SKM-1 treated with dmso at 0.1 percent for 144 hours (cell line): ENCODE data around the gene CENPT.
"Not testable (repeated sequence)": the region's sequence is repeated elsewhere in the genome, so short reads cannot be mapped to it uniquely, and the experiment has no call there.

Source experiments
- DNase-seq: peaks from one replicate; lab custom pipeline; 2025; ENCODE audit not compliant: unreplicated experiment; lab: John Stamatoyannopoulos, UW

CENPT gene

DNA sequence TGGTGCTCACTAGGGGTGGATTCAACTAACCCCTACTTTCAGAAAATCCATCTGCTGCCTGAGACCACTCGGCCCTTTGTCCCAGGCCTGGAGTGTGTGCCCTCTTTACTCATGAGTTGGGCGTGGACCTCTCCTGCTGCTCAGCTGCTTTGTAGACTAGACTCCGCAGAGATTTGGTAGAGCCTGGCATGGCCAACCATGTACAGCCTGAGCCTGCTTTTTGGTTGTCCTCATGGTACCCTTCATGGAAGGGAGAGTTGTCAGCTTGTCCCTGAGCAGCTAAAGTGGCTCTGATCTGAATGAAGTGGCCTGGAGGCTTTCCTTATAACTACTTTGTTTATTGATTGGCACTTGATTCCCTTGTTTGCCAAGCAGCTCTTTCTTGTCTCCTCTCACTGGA is 26.9 kb upstream of the CENPT start:
- DNase-seq: no peak

DNA sequence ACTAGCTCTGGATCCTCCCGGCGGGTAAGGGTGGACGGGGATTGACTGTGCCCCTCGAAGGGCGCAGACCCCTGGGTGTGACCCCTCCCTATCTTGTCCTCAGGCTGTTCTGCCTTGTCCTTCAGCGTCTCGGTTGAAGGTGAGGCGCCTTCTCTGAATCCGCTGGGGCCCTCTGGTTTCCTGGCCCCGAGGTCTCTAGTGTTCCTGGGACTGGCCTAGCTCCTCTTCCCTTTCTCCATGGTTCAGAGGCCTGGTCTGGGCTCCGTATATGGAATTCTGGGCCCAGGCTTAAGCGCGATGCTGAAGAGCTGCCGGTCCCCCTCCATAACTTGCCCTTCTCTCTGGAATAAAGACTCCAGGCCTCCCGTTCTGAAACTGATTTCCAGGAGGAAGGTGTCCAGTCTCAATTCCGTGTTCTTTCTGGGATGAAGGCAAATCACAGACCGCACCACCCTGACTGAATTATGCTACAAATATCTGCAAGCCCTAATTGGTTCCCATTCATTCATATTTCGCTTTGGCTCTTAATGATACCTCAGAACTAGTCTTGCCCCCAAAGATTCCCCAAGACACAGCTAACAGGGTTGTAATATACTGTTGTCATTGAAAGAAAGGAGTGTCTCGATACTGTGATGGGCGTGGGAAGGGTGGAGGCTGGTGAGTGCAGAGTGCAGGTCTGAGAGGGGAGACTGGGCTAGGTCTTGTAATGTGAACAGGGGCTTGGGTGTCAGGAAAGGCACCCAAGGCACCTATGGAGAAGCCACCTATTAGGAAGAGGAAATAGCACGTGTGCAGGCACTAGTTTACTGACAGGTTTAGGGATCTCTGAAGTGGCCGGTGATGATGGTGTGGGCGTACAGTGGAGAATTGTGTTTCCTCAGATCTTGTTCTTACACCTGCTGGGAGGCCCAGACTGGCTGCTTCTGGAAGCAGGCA is 26.2 kb upstream of the CENPT start:
- no peak for DNase-seq

DNA sequence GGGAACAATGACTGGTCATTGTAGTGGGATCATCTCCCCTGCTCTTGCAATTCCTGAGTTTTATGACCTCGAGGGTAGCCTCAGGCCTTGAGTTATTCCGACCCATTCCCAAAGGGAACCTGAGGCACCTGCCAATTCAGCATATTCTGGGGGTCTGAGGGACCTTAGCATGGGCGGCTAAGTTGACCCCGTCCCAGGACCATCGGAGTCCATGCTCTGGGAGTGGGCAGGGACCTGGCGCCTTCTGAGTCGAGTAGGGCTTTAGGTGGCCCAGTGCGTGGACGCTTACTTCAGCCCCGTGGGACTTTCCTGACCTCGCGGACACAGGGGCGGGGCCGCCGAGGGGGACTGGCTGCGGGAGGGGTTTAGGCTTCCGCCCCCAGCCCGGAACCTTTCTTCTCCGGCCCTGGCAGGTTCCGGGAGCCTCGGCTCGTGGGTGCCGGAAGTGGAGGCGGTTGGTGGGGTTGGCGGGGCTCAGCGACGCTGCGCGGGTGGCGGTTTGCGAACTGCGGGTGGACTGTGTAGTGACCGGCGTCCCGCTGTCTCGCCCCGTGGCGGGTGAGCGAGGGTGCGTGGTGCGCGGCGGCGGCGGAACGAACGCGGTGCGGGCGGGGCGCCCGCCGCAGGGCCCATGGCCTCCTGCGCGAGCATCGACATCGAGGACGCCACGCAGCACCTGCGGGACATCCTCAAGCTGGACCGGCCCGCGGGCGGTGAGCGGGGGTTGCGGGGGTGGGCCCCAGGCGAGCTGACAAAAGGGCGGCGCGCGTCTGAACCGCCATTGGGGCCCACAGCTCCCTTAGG is 25.3 kb upstream of the CENPT start, which contains the start of gene EDC4:
EDC4 (plus strand) TSS at position 422 of the 804 bp plus-strand sequence; CDS start at position 632, 210 bp downstream.
- peak; percentile 55 for DNase-seq

DNA sequence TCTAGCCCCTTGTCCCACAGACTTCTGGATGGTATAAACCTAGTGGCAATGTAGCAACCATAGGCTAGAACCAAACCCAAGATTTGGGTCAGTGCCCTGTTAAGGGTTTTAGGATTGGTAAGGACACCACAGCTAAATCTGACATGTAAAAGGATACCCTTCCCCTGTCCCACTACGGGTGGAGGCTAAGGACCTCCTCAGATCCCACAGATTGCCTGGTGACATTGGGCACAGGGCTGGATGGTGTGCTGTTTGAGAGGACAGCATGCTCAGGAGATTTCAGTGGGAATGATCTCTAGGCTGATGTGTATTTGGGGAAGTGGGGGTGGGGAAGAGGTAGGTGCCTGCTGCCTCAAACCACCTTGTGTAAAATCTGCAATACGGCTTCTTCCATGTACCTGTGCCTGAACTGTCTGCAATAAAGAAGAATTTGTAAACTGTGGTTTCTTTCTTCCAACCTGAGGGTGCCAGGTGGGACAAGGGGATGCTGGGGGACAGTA is 24.7 kb upstream of the CENPT start:
- no peak for DNase-seq

DNA sequence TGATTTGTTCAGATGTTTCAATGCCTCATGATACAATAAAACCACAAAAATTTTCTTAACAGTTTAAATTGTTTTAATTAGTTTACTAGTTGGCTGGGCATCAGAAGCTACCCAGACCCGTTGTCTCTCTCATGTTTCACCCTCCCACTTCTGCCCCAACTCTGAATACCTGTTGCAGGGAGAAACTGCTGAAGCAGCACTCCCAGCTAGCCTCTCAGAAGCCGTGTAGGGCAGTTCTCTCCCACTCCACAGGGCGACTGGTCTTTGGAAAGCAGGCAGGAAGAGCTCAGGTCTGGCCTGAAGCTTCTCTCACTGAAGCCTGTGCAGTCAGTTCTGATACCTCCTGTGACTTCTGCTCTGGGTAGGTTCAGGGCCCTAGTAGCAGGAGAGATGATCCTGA is 23.8 kb upstream of the CENPT start:
- no peak for DNase-seq

DNA sequence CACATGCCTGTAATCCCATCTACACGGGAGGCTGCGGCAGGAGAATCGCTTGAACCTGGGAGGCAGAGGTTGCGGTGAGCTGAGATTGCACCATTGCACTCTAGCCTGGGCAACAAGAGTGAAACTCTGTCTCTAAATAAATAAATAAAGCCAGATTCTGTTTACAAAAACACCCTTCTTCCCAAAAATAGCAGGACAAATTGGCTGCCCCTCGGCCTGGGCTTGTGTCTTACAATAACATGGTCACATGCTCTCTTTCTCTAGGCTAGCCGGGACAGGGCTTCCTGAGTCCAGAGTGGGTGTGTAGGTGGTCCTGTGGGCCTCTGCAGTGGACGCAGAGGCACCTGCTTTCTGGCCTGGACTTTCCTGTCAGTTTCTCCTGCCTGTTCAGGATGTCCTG is 22.2 kb upstream of the CENPT start:
- DNase-seq: no peak

DNA sequence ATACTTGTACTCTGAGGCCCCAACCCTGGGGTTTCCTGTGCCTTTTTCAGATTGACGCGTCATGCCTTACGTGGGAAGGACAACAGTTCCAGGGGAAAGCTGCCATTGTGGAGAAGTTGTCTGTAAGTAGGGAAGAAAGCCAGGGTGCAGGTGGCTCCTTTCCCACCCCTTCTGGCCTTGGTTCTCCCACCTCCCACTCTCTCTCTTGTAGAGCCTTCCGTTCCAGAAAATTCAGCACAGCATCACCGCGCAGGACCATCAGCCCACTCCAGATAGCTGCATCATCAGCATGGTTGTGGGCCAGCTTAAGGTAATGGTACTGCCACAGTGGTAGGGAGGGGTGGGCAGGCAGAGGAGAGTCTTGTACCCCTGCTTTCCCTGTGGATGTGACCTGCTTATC is 20.8 kb upstream of the CENPT start:
- no peak for DNase-seq

DNA sequence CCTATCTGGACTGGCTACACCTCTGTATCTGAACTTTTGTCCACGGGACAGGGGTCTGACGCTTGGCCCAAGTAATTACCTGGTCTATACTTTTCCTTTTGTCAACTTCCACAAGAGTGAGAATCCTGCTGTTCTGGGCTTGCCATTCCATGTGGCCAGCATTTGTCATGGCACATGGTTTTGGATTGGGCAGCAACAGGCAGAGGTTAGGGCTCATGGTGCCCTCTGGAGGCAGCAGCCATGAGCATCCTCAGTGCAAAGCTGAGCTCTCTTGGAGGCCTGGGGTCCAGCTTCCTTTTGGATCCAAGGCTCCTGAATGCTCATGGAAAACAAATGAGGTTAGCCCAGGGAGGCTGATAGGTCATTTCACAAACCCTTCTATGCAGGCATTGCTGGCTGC is 17.8 kb upstream of the CENPT start:
- DNase-seq: no peak

DNA sequence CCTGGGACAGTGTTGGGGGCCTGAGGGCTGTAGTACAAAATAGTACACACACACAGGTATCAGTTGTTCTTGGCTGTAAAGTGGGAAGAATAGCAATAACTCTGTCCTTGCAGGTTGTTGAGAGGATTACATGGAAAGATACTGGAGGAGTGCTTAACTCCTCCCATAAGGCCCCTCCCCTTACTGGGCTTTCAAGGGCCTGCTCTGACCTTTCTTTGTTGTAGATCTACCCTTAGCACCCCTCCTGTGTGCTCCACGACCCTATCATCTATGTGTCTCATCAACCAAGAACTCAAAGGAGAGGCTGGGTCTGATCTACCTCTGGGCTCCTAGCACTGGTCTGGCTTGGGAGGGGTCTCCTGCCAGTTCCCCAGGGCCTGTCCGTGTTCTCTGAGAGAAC is 17.1 kb upstream of the CENPT start:
- no peak for DNase-seq

DNA sequence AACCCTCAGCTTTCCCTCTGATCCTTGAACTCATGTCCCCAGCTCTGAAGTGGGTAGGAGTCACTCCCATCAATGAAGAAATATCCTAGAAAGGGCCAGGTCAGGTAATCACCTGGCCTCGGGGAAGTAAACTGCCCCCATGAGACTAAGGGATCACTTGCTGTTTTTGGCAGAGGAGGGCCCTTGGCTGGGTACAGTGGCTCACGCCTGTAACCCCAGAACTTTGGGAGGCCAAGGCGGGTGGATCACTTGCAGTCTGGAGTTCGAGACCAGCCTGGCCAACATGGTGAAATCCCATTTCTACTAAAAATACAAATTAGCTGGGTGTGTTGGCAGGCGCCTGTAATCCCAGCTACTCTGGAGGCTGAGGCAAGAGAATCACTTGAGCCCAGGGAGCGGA is 16.6 kb upstream of the CENPT start:
- DNase-seq: not testable (repeated sequence)

DNA sequence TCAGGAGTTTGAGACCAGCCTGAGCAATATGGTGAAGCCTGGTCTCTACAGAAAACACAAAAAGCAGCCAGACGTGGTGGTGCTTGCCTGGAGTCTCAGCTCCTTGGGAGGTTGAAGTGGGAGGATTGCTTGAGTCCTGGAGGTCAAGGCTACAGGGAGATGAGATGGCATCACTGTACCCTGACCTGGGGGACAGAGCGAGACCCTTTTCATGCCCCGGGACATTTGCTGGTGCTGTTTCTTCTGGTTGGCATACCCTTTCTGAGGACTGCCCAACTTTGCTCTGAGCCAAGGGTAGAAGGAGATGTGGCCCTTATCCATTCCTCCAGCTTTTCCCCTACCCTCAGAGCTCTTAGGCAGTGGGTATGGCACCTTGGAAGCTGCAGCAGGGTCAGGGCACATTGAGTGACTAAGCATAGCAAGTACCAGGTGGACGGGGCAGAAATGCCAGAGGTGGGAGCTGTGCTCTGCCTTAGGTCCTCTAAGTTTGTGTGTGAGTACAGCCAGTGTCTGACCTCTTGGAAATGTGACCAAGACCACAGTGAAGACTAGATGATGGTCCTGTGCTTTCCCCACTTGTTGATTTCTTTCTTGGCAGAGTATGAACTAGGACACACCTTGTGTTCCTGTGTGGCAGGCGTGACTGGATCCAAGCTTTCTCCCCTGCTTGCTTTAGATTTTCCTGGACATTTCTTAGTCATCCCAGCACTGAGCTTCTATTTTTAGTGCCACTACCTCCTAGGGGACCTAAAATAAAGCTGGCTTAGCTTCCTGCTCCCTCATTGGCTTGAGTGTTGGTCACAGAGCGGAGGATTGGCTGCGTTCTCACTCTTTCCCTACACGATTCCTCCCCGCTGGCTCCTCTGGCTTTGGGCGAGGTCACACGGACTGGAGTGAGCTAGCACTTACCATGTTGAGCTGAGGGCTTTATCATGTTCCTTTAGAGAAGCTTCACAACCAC is 15.4 kb upstream of the CENPT start:
- no peak for DNase-seq

DNA sequence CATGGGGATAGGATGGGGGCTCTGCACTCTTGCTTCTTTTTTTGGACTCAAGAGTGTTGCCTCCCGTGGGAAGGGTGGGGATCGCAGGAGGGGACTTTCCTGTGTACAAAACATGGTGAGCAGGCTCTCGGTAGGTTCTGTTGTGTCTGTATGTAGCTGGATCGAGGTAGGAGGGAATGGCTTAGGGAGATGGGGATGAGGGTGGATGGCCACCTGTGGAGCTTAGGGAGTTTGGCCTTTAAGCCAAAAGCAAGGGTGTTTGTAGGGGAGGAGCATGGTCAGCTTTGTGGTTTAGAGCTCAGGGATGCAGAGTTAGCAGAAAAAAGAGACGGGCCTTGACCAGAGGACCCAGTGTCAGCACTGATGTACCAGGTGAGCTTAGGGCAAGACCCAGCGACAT is 14.4 kb upstream of the CENPT start:
- no peak for DNase-seq

DNA sequence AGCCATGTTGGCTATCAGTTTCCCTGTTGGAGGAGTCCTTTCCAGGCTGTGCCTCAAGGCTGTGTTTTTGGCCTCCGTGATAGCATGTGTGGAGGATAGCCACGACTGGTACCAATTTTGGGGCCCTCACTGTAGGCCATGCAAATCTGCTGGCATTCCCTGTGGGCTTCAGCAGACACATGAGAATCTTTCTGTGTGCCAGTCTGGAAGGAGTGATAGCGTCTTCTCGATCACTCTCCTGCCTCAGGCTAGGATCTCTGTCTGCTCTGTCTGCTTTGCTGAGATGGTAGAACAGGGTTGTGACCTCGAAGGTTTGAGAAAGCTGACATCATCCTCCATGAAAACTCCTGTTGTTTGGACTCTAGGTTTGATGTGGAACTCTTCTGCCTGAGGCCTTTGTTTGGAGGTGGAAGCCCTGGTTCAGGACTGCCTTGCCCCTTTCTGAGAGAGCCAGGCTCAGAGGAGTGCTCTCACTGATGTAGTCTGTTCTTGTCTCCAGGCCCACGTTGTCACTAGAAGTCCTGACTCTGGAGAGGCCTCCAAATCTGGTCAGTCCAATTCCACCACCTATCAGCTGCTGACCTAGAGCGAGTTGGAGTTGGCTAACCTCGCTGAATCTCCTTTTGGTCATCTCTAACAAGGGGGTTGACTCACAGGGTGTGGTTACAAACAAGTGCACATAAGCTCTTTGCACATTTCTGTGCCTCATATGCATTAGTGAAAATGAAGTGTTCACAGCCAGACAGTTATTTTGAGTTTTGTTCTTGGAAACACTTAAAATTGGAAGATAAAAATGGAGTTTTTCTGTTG is 13.3 kb upstream of the CENPT start:
- no peak for DNase-seq

DNA sequence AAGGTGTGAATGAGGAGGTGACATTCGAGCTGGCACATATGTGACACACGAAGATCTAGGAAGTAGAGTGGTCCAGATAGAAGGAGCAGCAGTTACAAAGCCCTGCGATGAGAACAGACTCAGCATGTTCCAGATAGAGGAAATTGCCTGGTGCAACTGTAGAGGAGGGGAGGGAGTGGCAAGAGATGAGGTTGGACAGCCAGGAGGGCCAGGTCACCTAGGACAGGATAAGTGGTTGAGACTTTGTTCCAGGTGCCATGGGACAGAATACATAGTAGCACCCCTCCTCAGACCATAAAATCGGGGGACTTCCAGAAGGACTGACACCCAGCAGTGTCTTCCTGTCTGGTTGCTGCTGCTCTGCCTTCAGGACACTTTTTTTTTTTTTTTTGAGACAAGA is 11.0 kb upstream of the CENPT start:
- no peak for DNase-seq

DNA sequence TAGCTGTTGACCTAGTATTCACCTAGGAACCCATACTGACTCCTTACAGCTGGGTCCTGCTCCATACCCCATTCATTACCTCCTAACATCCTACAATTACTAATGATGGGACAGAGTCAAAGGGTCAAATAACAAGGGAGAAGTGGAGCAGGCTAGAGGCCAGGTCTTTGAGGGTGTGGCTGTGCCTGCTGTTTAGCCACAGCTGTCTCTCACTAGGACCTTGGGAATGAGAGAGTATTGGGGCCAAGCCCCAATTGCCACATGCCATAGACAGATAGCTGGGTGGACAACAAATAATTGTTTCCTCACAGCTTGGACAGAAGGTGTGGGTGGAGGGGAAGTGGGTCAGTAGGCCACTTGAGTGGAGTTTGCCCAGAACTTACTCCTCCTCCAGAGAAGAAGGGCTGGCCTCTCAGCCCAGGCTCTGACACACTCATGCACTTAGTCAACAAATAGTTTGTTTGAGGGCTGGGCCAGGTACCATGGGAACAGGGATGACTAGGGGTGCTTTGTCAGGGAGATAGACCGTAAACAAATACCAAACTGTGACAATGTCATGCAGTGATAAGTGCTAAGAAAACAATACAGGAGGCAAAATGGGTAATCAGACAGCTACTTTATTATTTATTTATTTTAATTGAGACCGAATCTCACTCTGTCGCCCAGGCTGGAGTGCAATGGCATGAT is 10.2 kb upstream of the CENPT start:
- DNase-seq: no peak

DNA sequence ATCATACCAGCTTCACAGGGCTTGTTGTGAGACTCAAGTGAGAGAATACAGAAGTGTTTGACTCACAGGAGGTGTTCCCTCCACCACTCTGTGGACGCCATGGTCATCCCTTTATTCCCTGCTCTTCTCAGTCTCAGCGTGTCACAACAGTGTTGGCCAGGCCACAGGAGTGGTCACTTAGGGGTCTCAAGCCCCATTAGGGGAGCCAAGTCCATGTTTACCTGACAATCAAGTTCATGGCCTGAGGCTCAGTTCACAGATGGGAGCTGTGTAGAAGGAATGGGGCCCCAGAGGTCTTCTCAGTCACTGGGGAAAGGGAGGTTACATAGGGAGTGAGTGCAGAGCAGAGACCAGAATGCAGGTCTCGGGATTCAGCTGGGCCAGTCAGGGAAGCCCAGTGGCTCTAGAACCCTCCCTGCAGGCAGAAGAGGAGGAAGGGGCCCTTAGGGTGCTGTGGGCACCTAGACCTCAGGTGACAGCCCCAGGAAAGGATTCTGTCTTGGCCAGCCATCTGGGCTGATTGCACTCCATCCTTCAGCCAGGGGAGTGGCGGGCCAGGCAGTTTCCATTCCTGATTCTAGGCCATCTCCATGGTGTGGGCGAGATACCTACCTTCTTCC is 9.5 kb upstream of the CENPT start:
- DNase-seq: no peak

DNA sequence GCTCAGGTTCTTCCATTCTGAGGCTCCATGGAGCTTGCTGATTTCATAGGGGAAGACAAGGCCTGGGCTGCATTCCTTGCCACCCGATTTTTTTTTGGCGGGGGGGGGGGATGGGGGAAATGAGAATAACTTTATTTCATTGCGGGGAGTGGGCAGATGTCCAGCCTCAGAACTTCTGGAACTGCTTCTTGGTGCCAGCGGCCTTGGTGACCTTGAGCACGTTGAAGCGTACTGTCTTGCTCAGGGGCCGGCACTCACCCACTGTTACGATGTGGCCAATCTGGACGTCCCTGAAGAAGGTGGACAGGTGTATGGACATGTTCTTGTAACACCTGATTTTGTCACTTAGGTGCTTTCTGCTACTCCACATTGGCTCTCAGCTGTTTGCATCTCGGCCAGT is 8.3 kb upstream of the CENPT start:
- no peak for DNase-seq

DNA sequence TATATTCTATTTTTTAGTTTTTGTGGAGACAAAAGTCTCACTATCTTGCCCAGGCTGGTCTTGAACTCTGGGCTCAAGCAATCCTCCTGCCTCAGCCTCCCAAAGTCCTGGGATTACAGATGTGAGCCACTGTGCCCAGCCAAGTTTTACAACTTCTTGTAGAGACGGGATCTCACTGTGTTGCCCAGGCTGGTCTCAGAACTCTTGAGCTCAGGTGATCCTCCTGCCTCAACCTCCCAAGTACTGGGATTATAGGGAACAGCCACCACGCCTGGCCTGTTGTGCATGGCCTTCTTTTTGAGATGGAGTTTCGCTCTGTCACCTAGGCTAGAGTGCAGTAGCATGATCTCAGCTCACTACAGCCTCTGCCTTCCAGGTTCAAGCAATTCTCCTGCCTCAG is 6.2 kb upstream of the CENPT start:
- DNase-seq: no peak

DNA sequence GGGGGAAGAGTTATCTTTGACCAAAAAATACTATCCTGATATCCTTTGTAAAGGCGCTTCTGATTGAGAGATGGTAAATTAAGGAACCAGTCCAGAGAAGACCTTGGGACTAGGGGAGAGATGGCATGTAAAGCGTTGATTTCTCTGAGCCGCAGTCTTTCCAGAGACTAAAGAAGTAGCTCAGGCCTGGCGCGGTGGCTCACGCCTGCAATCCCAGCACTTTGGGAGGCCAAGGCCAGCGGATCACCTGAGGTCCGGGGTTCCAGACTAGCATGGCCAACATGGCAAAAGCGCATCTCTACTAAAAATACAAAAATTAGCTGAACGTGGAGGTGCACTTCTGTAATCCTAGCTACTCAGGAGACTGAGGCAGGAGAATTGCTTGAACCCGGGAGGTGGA is 625 bp upstream of the CENPT start:
- no peak for DNase-seq
